Stimulated activated CD4-positive, alpha-beta T cell treated with anti-CD3 and anti-CD28 coated beads, Interleukin-2, amount 100 ng/mL, for 24 hours (primary cell): Measurements from ENCODE around the gene CDHR2.

Source experiments
- DNase-seq, 2 donors: peaks; one replicate each; pipeline ENCODE4 v3.0.0-alpha.2; 2020

CDHR2 gene

DNA sequence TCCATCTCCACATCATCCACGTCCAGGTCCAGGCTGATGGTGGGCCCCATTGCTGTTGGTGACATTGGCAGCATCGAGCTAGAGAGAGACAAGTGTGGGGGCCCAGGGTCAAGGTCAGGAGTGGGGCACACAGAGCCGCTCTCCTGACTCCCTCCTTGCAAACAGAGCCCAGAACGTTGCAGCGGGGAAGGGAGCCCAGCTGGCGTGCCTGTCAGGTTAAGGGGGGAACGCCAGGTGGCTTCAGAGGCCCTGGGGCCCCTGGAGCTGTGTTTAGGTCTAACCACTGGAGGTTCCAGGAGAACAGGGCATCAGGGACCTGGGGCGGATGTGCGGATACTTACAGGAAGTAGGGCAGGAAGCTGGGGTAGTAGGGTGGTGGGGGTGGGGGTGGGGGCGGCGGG, 19.4 kb upstream of the CDHR2 start:
- DNase-seq: peak in 1 of 2 donors; percentile 41

- DNase-seq: no peak
Observed at GRCh38 chr5:176530393-176530982, 18.7 kb upstream of the CDHR2 start.

GRCh38 chr5:176530983-176531901, 17.9 kb upstream of the CDHR2 start:
- DNase-seq: peak in 1 of 2 donors; percentile 48

GRCh38 chr5:176531902-176532493, 17.1 kb upstream of the CDHR2 start:
- DNase-seq: no peak

DNA sequence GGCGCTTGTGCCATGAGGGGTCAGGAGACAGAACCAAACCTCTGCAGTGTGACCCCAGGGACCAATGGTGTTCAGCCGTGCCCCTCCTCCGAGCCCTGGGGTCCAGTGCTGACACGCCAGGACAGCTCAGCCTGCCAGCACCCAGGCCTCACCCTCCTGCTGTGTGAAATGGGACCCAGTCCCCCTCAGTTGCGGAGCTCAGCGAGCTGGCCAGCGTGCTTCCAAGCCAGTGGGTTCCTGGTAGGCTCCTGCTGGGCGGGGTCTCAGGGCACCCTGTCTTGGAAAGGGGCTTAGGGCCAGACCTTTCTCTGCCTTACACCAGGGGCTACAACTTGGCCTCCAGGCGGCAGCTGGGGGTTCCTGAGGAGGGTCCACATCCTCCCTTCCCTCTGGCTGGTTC, 16.3 kb upstream of the CDHR2 start:
- no peak for DNase-seq

DNA sequence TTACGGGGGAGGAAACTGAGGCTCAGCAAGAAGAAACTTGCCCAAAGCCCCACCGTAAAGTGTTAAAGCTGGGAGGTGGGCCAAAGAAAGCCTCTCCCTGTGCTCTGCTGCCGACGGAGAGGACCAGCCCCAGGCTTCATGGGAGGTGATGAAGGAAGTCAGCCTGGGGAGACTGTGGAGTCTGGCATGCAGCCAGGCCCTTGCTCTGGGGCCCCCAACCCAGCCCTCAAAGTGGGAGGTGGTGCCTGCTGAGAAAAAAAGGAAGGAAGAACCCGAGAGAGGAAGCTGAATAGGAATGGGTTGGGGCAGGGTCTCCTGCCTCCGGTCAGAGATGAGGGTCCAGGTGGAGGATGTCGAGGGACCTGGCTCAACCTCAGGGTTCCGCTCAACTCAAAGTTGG, 15.8 kb upstream of the CDHR2 start:
- DNase-seq: peak in 1 of 2 donors; percentile 33

DNA sequence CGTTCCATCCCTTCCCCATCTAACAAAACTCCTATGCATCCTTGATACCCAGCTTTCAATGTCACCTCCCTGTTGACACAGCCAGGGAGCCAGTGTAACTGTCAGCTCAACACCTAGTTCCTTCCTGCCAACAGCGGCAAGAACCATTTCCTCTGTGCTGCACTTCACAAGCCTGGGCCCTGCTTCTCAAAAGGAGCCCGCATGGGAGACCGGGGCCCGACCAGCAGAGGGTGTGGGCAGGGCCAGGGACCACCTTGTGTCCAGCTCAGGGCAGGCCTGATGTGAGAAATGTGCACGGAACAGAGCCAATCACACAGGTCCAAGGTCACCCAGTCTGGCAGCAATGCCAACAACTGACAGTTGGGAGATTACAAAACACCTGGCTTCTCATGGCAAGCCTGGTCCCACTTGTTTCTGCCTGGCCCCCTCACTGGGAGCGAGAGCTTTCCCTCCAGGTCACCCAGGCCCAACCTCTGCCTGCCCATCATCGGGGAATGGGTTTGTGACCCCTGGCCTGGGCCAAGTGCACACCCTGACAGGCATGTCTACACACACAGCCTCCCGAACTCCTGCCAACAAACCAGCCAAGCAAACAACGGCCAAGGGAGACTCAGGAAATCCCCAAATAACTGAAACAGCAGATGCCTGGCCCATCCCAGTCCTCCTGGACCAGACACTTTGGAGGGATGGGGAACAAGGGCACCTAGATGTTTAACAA, 15.1 kb upstream of the CDHR2 start:
- DNase-seq: peak in 1 of 2 donors; percentile 43

GRCh38 chr5:176534640-176535039, 14.5 kb upstream of the CDHR2 start:
- DNase-seq: no peak

DNA sequence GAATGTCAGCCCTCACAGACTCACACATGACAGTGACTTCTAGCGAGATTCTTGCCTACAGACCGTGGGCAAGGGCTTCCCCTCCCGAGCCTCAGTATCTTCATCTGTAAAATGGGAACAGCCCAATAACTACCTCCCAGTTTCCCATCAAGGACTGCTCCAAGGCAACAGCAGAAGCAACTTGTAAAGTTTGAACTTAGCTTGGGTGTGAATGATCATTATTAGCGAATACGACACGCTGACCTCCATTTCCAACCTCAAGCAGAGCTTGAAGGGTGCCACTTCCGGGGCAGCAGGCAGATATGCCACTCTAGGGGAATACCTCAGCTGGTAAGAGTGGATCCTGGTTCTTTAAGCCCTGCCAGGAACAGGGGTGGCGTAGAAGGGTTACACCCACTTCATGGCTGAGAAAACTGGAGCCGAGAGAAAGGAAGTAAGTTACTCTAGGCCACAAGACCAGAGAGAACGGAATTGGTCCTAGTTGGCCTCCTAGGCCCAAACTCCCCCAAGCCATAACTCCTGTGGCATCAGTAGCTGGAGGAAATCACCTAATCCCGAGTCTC, 14.0 kb upstream of the CDHR2 start:
- peak in 1 of 2 donors; percentile 43 for DNase-seq

- peak in 1 of 2 donors; percentile 26 for DNase-seq
Observed at GRCh38 chr5:176535664-176536131, 13.4 kb upstream of the CDHR2 start.

DNA sequence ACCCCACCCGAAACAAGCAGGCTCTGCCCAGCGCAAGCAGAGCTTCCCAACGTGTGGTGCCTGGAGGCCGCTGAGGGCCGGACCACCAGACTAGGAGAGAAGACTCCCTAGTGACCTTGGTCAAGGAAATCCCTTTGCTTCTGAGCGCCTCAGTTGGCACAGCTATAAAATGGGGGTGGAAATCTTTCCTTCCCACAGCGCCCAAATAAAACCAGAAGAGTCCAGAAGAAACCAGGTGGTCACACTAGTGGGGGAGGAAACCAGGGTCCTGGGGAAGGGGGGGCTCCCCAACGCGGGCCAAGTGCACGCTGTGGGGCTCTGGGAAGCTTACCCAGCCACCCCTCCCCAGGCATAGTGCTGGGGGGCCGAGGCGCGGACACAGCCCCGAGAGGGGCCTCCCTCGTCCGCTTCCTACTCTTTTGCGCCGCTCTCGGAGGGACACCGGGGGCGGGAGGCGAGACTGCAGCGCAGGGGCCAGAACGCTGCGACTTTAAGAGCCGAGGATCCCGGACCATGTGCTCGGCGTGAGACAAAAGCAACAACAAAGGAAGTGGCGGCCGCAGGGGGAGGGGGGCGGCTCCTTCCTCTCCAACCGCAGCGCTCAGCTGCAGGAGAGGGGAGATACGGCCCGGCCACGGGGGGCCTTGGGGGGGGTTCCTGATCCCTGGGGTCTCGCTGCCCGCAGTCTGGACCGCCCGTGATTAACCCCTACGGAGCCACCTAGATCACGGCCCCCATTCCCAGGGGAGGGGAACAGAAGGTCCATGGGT, 12.8 kb upstream of the CDHR2 start:
- peak; percentile 82 for DNase-seq

GRCh38 chr5:176536902-176537553, 12.1 kb upstream of the CDHR2 start, which contains the start of gene RNF44:
Gene RNF44 (minus strand): TSS chr5:176537402. CDS start chr5:176532472, 4,930 bp downstream.
- DNase-seq: peak; percentile 98

DNA sequence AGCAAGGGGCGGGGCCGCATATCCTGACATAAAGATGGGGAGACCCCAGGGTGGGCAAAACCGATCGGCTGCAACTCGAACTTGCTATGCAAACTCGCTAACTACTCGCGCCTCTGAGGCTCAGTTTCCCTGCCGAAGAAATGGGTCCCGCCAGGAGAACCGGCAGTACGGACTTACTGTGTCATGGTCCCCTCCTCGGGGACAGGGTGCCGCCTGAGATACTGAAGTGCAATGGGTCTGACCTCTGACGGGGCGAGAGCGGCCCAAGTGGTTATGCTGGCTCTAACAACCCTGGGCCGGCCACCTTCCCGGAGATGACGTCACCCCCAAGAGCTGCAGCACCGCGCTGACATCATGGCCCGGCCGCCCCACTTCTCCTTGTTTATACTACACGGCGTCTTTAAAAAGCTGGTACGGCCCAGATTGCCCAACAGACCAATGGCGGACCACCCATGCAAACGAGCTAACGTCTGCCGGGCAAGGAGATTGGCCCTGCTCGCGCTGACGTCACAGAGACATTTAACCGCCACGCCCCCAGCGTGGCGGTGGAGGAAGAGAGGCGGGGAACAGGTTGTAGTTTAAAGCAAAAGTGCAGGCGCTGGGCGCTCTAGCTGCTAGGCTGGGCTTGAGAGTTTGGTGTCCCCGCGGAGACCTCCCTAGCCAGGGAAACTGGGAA, 11.4 kb upstream of the CDHR2 start:
- DNase-seq: peak; percentile 94 to 97

DNA sequence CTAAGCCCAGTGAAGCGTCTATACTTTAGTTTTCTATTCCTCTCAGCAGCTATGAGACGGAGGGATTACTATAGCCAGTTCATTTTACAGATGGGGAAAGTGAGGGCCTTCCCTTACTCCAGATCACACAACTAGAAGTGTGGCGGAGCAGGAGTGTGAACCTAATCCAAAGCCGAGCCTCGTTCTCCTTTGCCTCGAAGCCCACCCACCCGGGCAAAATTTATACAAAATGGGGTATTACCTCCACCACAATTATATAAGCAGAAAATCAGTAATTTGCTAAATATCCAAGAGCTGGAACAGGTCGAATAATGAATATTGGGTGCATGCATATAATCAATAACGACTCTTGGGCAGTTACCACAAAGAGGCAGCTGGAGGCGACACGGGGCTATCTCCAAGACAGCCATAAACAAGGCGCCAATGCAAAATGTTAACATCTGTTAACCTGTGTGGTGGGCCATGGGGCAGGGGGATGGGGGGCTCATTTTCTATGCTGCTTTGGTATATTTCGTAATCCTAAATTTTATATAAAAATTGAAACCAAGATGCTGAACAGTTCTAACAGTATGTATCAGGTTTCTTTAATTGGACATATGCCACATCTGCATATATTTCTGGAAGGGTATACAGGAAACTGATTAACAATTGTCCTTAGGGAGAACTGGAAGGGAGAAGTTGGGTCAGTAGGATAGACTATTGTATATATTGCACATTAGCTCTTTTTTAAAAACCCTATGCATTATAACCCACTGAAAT, 10.7 kb upstream of the CDHR2 start:
- DNase-seq: no peak

- no peak for DNase-seq
Observed at GRCh38 chr5:176538989-176539384, 10.2 kb upstream of the CDHR2 start.

GRCh38 chr5:176540476-176540899, 8.7 kb upstream of the CDHR2 start:
- no peak for DNase-seq

- DNase-seq: no peak
Observed at GRCh38 chr5:176540956-176541337, 8.2 kb upstream of the CDHR2 start.

- DNase-seq: peak; percentile 64 to 79
Observed at GRCh38 chr5:176541338-176542134, 7.6 kb upstream of the CDHR2 start.

DNA sequence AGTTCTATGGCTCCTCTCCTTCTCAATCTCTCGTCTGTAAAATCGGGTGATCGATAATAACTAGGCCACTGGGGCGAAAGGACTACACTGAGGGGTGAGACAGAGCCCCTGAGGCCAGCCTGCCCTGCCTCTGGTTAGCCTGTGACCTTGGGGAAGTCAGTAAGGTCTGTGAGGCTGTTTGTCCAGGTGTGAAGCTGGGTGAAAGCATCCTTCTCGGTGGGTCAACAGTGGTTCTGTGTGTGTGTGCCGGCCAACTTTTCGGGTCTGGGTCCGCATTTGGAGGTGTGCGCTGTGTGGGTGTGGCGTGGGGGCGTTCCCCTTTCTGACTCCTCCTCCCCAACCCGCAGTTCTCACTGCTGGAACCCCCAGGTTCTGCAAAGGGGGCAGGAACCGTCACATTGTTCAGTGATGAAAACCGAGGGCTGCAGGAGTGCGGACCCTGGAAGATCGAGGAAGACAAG, 7.0 kb upstream of the CDHR2 start:
- DNase-seq: peak; percentile 71 to 80
